Thymus (tissue), 11 donors: ENCODE measurements around the gene PPP1R14B. TPM values are rescaled to one million over a fixed set of nuclear protein-coding genes. Genes with fewer than 3 reads are reported as not detected.
"Not testable (repeated sequence)": the region's sequence is repeated elsewhere in the genome, so short reads cannot be mapped to it uniquely, and the experiment has no call there.

Source experiments
- DNase-seq, 9 donors: peaks; one replicate each; pipeline ENCODE4 v3.0.0-alpha.2; 2013; ENCODE audit warnings: low spot score in 9 of 9, low read depth in 6 of 9, missing footprints in 1 of 9
- H3K27ac ChIP-seq, 2 donors: one replicate each; pipeline ENCODE4 v1.5.1; 2013; ENCODE audit warnings: control low read depth in 1 of 2, low read depth in 1 of 2, low read length in 1 of 2, mild to moderate bottlenecking in 1 of 2, moderate library complexity in 1 of 2
- H3K27me3 ChIP-seq, 2 donors: one replicate each; pipeline ENCODE4 v1.5.1; 2013; ENCODE audit warnings: low read length in 1 of 2; ENCODE audit not compliant: control insufficient read depth in 2 of 2, insufficient read depth in 1 of 2
- H3K36me3 ChIP-seq, 2 donors: one replicate each; pipeline ENCODE4 v1.5.1; 2013; ENCODE audit warnings: low read length in 1 of 2, mild to moderate bottlenecking in 1 of 2, moderate library complexity in 1 of 2; ENCODE audit not compliant: control insufficient read depth in 2 of 2, insufficient read depth in 2 of 2
- H3K4me1 ChIP-seq, 2 donors: one replicate each; pipeline ENCODE4 v1.5.1; 2013; ENCODE audit warnings: low read length in 2 of 2; ENCODE audit not compliant: control insufficient read depth in 2 of 2, insufficient read depth in 2 of 2
- H3K4me3 ChIP-seq, 2 donors: one replicate each; pipeline ENCODE4 v1.5.1; 2013; ENCODE audit warnings: low read length in 2 of 2, control low read depth in 1 of 2, mild to moderate bottlenecking in 1 of 2
- H3K9me3 ChIP-seq, 2 donors: one replicate each; pipeline ENCODE4 v1.5.1; 2013; ENCODE audit warnings: low read length in 1 of 2, mild to moderate bottlenecking in 1 of 2; ENCODE audit not compliant: control insufficient read depth in 2 of 2, insufficient read depth in 1 of 2
- WGBS: extraction: QIAGEN DNeasy Blood & Tissue Kit; methylation state at CpG from one replicate; pipeline ENCODE4 v1.1.7; 2013; 5-methylcytosine and 5-hydroxymethylcytosine counted together
- polyA plus RNA-seq: library from polyadenylated mRNA; stranded (reverse); fragments of 200-250 nt; gene quantifications from one replicate; pipeline ENCODE4 v1.2.3, GENCODE V29; 2013
- total RNA-seq: library from RNA; stranded (reverse); fragments of 120-200 nt; gene quantifications from one replicate; pipeline ENCODE4 v1.2.4, GENCODE V29; 2013
- donor health status: healthy.

PPP1R14B gene
- total and polyA plus RNA-seq, 2 donors: 105 to 106 TPM

GRCh38 chr11:64250415-64251015 lies 3.8 kb upstream of the PPP1R14B start:
- DNase-seq: no peak
- WGBS: 27% methylated on average over 13 of the region's 13 CpGs
- H3K4me1 ChIP-seq: peaks cover 23 to 54% of the 10 kb centered on the region in 2 donors
- no peak overlapping the region for H3K27ac ChIP-seq
- peak overlapping the region; percentile 45 to 77 for H3K4me3 ChIP-seq
- H3K36me3 ChIP-seq: peaks cover 9 to 11% of the 10 kb centered on the region in 2 donors
- H3K27me3 ChIP-seq: peaks cover 4 to 34% of the 10 kb centered on the region in 2 donors
- H3K9me3 ChIP-seq: peaks cover 0 to 8% of the 10 kb centered on the region in 2 donors

- Histone ChIP-seq H3K27ac (no peak overlapping the region), H3K36me3 (peaks cover 4 to 7% of the 10 kb centered on the region in 2 donors), H3K4me1 (peaks cover 29 to 62% of the 10 kb centered on the region in 2 donors), H3K9me3 (peaks cover 0 to 12% of the 10 kb centered on the region in 2 donors), H3K4me3 (no peak overlapping the region), H3K27me3 (peaks cover 4 to 34% of the 10 kb centered on the region in 2 donors)
- 96% methylated on average over 8 of the region's 8 CpGs for WGBS
- no peak for DNase-seq
Measured at GRCh38 chr11:64249563-64250414, 3.0 kb upstream of the PPP1R14B start.

GRCh38 chr11:64249038-64249437 lies 2.3 kb upstream of the PPP1R14B start:
- DNase-seq: no peak
- Histone ChIP-seq H3K4me1 (peaks cover 31 to 69% of the 10 kb centered on the region in 2 donors), H3K36me3 (peaks cover 0 to 10% of the 10 kb centered on the region in 2 donors), H3K27ac (no peak overlapping the region), H3K4me3 (no peak overlapping the region), H3K9me3 (peaks cover 0 to 12% of the 10 kb centered on the region in 2 donors), H3K27me3 (peaks cover 4 to 34% of the 10 kb centered on the region in 2 donors)
- 100% methylated on average over 4 of the region's 4 CpGs for WGBS

- Histone ChIP-seq H3K27me3 (peaks cover 4 to 34% of the 10 kb centered on the region in 2 donors), H3K36me3 (peaks cover 0 to 14% of the 10 kb centered on the region in 2 donors), H3K9me3 (peaks cover 0 to 12% of the 10 kb centered on the region in 2 donors), H3K4me3 (no peak overlapping the region), H3K27ac (no peak overlapping the region), H3K4me1 (peaks cover 31 to 74% of the 10 kb centered on the region in 2 donors)
- no peak for DNase-seq
- 93% methylated on average over 7 of the region's 7 CpGs for WGBS
Measured at GRCh38 chr11:64248578-64248977, 1.8 kb upstream of the PPP1R14B start.

- H3K36me3 ChIP-seq: peaks cover 0 to 19% of the 10 kb centered on the region in 2 donors
- H3K27ac ChIP-seq: no peak overlapping the region
- 75% methylated on average over 31 of the region's 31 CpGs for WGBS
- DNase-seq: no peak
- peaks cover 0 to 12% of the 10 kb centered on the region in 2 donors for H3K9me3 ChIP-seq
- peak overlapping the region; percentile 61 to 74 for H3K4me3 ChIP-seq
- peaks cover 31 to 79% of the 10 kb centered on the region in 2 donors for H3K4me1 ChIP-seq
- H3K27me3 ChIP-seq: peaks cover 4 to 34% of the 10 kb centered on the region in 2 donors
Measured at GRCh38 chr11:64247729-64248531, 1.2 kb upstream of the PPP1R14B start.

GRCh38 chr11:64246621-64246870 lies 197 bp downstream of the PPP1R14B start:
- Histone ChIP-seq H3K27me3 (peaks cover 4 to 30% of the 10 kb centered on the region in 2 donors), H3K4me3 (peak overlapping the region; percentile 64 to 74), H3K9me3 (peaks cover 0 to 12% of the 10 kb centered on the region in 2 donors), H3K4me1 (peaks cover 34 to 77% of the 10 kb centered on the region in 2 donors), H3K36me3 (peaks cover 0 to 19% of the 10 kb centered on the region in 2 donors)
- not testable (repeated sequence) for H3K27ac ChIP-seq, DNase-seq
- WGBS: 2% methylated on average over 43 of the region's 43 CpGs

- Histone ChIP-seq H3K9me3 (peaks cover 0 to 15% of the 10 kb centered on the region in 2 donors), H3K36me3 (peaks cover 0 to 19% of the 10 kb centered on the region in 2 donors), H3K27ac (peak overlapping the region; percentile 79 to 86), H3K4me3 (peak overlapping the region; percentile 64 to 74), H3K4me1 (peaks cover 33 to 74% of the 10 kb centered on the region in 2 donors), H3K27me3 (peaks cover 4 to 28% of the 10 kb centered on the region in 2 donors)
- DNase-seq: peak in 1 of 9 donors; percentile 69
- under 1% methylated on average over 46 of the region's 46 CpGs for WGBS
Measured at GRCh38 chr11:64245797-64246620, 734 bp downstream of the PPP1R14B start.

GRCh38 chr11:64245401-64245796 lies 1.3 kb downstream of the PPP1R14B start:
- peak in 4 of 9 donors; percentile 62 to 81 (median 72) for DNase-seq
- WGBS: 1% methylated on average over 6 of the region's 6 CpGs
- Histone ChIP-seq H3K9me3 (peaks cover 0 to 17% of the 10 kb centered on the region in 2 donors), H3K4me3 (peak overlapping the region; percentile 64 to 74), H3K27me3 (peaks cover 4 to 22% of the 10 kb centered on the region in 2 donors), H3K36me3 (peaks cover 0 to 19% of the 10 kb centered on the region in 2 donors), H3K4me1 (peaks cover 28 to 71% of the 10 kb centered on the region in 2 donors), H3K27ac (peak overlapping the region; percentile 79 to 86)
